Aorta (tissue), 5 donors: ENCODE data around the gene CABP4. TPM values are rescaled to one million over a fixed set of nuclear protein-coding genes. Genes with fewer than 3 reads are reported as not detected.

Experiments
- ATAC-seq: fragments of 200-7000 bp; cut with Tn5 transposase; one replicate; pipeline ENCODE4 v1.9.1; 2022; ENCODE audit warnings: moderate library complexity; ENCODE audit not compliant: low FRiP score
- DNase-seq, 2 donors: peaks; one replicate each; pipeline ENCODE4 v3.0.0-alpha.2; 2020
- H3K27ac ChIP-seq, 2 donors: one replicate each; pipeline ENCODE4 v1.5.1; 2013; ENCODE audit warnings: low read length in 2 of 2, mild to moderate bottlenecking in 2 of 2, moderate library complexity in 2 of 2, control low read depth in 1 of 2, inconsistent platforms in 1 of 2, low read depth in 1 of 2
- H3K27me3 ChIP-seq, 2 donors: one replicate each; pipeline ENCODE4 v1.6.1; 2013; ENCODE audit warnings: control low read depth in 1 of 2, low read length in 1 of 2, mild to moderate bottlenecking in 1 of 2, moderate library complexity in 1 of 2; ENCODE audit not compliant: insufficient read depth in 2 of 2, control insufficient read depth in 1 of 2
- H3K36me3 ChIP-seq, 2 donors: one replicate each; pipeline ENCODE4 v1.6.1; 2013; ENCODE audit warnings: control low read depth in 1 of 2, low read length in 1 of 2, mild to moderate bottlenecking in 1 of 2; ENCODE audit not compliant: insufficient read depth in 2 of 2, control insufficient read depth in 1 of 2
- H3K4me1 ChIP-seq, 2 donors: one replicate each; pipeline ENCODE4 v1.6.1; 2013; ENCODE audit warnings: low read length in 2 of 2, control low read depth in 1 of 2, mild to moderate bottlenecking in 1 of 2, moderate library complexity in 1 of 2; ENCODE audit not compliant: insufficient read depth in 2 of 2, control insufficient read depth in 1 of 2
- H3K4me3 ChIP-seq, 2 donors: one replicate each; pipeline ENCODE4 v1.5.1; 2013; ENCODE audit warnings: low read length in 2 of 2, control low read depth in 1 of 2, mild to moderate bottlenecking in 1 of 2
- H3K9me3 ChIP-seq: one replicate; pipeline ENCODE4 v1.6.1; 2013; ENCODE audit warnings: mild to moderate bottlenecking, low read length; ENCODE audit not compliant: control insufficient read depth
- WGBS, 2 donors: extraction: QIAGEN DNeasy Blood & Tissue Kit; methylation state at CpG; one replicate each; pipeline ENCODE4 v1.1.7; 2013; 5-methylcytosine and 5-hydroxymethylcytosine counted together
- intact Hi-C, 2 donors: fragments of 100-400 bp; cut with DNase I; formaldehyde crosslinking; loops; one replicate each; pipeline versions ENCODE4 v1.14.2 to v1.15.0; 2022
- polyA plus RNA-seq, 2 donors: library from polyadenylated mRNA; stranded (reverse); fragments of 200-250 nt; gene quantifications; one replicate each; pipeline ENCODE4 v1.2.3, GENCODE V29; 2013
- total RNA-seq, 2 donors: library from RNA; stranded (reverse); fragmentation: NEBNext Ultra II Directional; extraction: Animal tissue kit (Norgen Biotek cat#: 25700); gene quantifications; one replicate each; pipeline ENCODE4 v1.2.1, GENCODE V29; 2021
- donor health status: healthy with polysubstance abuse.
- donor health status: Bipolar disorder and iron deficiency.
- donor health status: DM: no; HTN: no; CAD: no.
- donor health status: DM: no; HTN: no; CAD: no.
- donor health status: DM: yes; HTN: yes; CAD: no.

Gene CABP4
- total and polyA plus RNA-seq, 4 donors: 0.33 to 3.9 (median 2.4) TPM

GRCh38 chr11:67448220-67448609 lies 6.9 kb upstream of the CABP4 start:
- intact Hi-C loops: no loop called here
- H3K27me3 ChIP-seq: no peaks in the 10 kb centered on the region
- H3K4me1 ChIP-seq: no peaks in the 10 kb centered on the region
- ATAC-seq (no peak), DNase-seq (no peak)
- no peak overlapping the region for H3K27ac ChIP-seq
- H3K9me3 ChIP-seq: no peaks in the 10 kb centered on the region
- no peaks in the 10 kb centered on the region for H3K36me3 ChIP-seq
- H3K4me3 ChIP-seq: no peak overlapping the region
- WGBS, 2 donors: 91 to 94% methylated on average over 7 of the region's 7 CpGs

GRCh38 chr11:67449116-67449844 lies 5.9 kb upstream of the CABP4 start:
- intact Hi-C loops: no loop called here
- H3K27ac ChIP-seq: no peak overlapping the region
- H3K36me3 ChIP-seq: no peaks in the 10 kb centered on the region
- no peaks in the 10 kb centered on the region for H3K27me3 ChIP-seq
- ATAC-seq: no peak
- no peak overlapping the region for H3K4me3 ChIP-seq
- no peaks in the 10 kb centered on the region for H3K4me1 ChIP-seq
- no peaks in the 10 kb centered on the region for H3K9me3 ChIP-seq
- WGBS, 2 donors: 77 to 79% methylated on average over 9 of the region's 9 CpGs
- no peak for DNase-seq

- DNase-seq (no peak), ATAC-seq (no peak)
- H3K9me3 ChIP-seq: no peaks in the 10 kb centered on the region
- intact Hi-C loops: no loop called here
- H3K36me3 ChIP-seq: no peaks in the 10 kb centered on the region
- WGBS, 2 donors: 90 to 93% methylated on average over 23 to 25 of the region's 25 CpGs
- no peaks in the 10 kb centered on the region for H3K4me1 ChIP-seq
- H3K27me3 ChIP-seq: no peaks in the 10 kb centered on the region
- no peak overlapping the region for H3K27ac ChIP-seq
- no peak overlapping the region for H3K4me3 ChIP-seq
These were observed 4.1 kb upstream of the CABP4 start for GRCh38 chr11:67450796-67451657.

DNA sequence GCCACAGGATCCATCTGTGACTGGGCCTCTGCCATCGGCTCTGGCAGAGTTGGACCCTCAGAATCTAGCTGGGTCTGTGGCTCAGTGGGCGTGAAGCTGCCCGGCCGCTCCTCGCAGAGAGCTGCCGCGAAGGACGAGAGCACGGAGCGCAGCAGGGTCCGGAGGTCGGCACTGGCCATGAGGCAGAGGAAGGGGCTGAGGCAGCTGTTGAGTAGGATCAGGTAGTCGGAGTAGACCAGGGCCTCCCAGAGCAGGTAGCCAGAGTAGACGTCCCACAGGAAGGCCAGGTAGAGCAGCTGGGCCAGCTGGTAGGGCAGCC lies 3.5 kb upstream of the CABP4 start:
- Histone ChIP-seq H3K36me3 (no peaks in the 10 kb centered on the region), H3K4me3 (no peak overlapping the region), H3K27me3 (no peaks in the 10 kb centered on the region), H3K27ac (no peak overlapping the region), H3K9me3 (no peaks in the 10 kb centered on the region), H3K4me1 (no peaks in the 10 kb centered on the region)
- ATAC-seq (no peak), DNase-seq (no peak)
- intact Hi-C loops: no loop called here
- WGBS, 2 donors: 93 to 94% methylated on average over 14 of the region's 14 CpGs

DNA sequence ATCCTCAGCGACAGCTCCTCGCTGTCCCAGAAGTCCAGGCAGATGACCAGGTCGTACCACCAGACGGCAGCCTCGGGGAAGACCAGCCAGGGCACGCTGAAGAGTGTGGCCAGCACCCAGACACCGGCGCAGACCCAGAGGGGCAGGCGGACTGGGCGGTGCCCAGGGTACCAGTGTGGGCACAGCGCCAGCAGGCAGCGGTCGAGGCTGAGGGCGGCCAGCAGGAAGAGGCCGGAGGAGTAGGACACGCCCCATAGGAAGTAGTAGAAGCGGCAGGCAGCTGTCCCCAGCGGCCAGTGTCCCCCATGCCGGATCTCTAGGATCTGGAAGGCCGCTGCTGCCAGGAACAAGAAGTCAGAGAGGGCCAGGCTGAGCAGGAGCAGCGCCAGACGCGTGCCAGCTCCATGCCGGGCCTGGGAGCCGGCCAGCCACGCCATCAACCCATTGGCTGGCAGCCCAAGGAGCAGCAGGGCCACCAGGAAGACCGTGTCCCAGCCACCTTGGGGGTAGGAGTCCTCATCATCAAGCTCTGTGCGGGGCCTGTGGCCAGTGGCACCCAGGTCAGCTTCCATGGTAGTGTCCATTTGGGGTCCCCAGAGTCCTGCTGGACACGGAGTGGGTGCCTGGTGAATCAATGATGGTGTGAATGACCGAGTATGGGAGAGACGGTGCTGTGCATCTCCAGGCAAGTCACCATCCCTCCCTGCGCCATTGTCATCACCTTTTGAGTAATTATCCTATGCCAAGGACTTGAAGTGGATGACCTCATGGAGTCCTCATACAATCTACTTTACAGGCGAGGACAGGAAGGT lies 2.8 kb upstream of the CABP4 start, which contains the start of gene GPR152:
GPR152 (minus strand) TSS at position 589 of the 812 bp plus-strand sequence; CDS start at position 584, 5 bp downstream.
- H3K36me3 ChIP-seq: no peaks in the 10 kb centered on the region
- no peaks in the 10 kb centered on the region for H3K4me1 ChIP-seq
- no peak within 1 kb of the TSS for H3K4me3 ChIP-seq
- H3K27ac ChIP-seq: no peak within 1 kb of the TSS
- DNase-seq: peak in 1 of 2 donors; percentile 83
- H3K27me3 ChIP-seq: no peaks in the 10 kb centered on the region
- 83 to 84% methylated on average over 33 of the region's 33 CpGs for WGBS, 2 donors
- ATAC-seq: peak; percentile 33
- intact Hi-C loops: no loop called here
- no peaks in the 10 kb centered on the region for H3K9me3 ChIP-seq

GRCh38 chr11:67453816-67454732 lies 1.1 kb upstream of the CABP4 start:
- intact Hi-C loops: no loop called here
- DNase-seq (no peak), ATAC-seq (no peak)
- H3K4me1 ChIP-seq: no peaks in the 10 kb centered on the region
- no peaks in the 10 kb centered on the region for H3K9me3 ChIP-seq
- no peaks in the 10 kb centered on the region for H3K27me3 ChIP-seq
- no peak overlapping the region for H3K27ac ChIP-seq
- no peaks in the 10 kb centered on the region for H3K36me3 ChIP-seq
- 90 to 91% methylated on average over 21 of the region's 21 CpGs for WGBS, 2 donors
- no peak overlapping the region for H3K4me3 ChIP-seq

DNA sequence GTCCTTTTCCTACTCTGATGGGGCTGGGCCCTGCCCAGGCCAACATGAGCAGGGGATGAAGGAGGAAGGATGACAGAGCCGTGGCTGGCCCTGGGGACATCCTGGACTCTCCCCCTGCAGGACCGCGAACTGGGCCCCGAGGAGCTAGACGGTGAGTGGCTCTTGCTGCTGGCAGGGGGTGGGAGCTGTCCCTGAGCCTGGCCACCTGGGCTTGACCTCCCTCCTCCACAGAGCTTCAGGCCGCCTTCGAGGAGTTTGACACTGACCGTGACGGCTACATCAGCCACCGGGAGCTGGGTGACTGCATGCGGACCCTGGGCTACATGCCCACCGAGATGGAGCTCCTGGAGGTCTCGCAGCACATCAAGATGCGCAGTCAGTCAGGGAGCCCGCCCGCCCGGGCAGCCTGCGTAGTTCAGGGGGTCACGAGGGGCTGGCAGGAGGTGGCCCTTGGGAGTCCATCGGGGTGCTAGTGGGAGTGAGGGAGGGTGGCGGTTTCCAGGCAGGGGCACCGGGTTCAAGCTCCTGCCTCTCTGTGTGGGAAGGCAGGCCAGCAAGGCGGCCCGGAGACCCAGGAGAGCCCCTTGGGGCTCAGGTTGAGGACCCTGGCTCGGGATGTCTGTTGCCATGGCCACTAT lies 1.0 kb downstream of the CABP4 start:
- H3K27ac ChIP-seq: no peak overlapping the region
- no peaks in the 10 kb centered on the region for H3K9me3 ChIP-seq
- no peak for DNase-seq
- H3K4me1 ChIP-seq: no peaks in the 10 kb centered on the region
- H3K27me3 ChIP-seq: no peaks in the 10 kb centered on the region
- no peak overlapping the region for H3K4me3 ChIP-seq
- 80 to 84% methylated on average over 25 of the region's 25 CpGs for whole genome bisulfite sequencing, 2 donors
- ATAC-seq: no peak
- H3K36me3 ChIP-seq: no peaks in the 10 kb centered on the region
- intact Hi-C loops: no loop called here
